GM12872 (cell line): ENCODE data around the gene ATP5F1E.

Experiments used
- TF ChIP-seq, protein P1 (sequence below): IDR thresholded peaks from 3 replicates; pipeline ENCODE4 v1.5.1; 2011; ENCODE audit warnings: low read depth, mild to moderate bottlenecking, low read length, moderate library complexity; ENCODE audit not compliant: insufficient read depth

ATP5F1E gene

DNA sequence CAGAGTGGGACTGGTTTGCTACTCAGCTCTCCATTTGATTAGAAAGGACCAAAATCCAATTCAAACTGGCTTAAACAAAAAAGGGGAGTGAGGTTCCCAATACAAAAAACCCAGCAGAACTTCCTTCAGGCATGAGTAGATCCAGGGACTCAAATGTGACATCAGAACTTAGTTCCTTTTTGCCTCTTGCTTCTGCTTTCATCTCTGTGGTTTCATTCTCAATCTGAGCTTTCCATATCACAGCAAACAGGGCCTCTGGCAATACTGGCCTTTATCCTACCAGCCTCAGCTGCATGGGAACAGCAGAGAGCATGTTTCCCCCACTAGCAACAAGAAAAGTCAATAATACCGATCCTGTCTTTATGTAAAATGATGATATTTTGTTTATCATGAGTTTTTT is 39.1 kb upstream of the ATP5F1E start:
- TF ChIP-seq, protein P1, sequence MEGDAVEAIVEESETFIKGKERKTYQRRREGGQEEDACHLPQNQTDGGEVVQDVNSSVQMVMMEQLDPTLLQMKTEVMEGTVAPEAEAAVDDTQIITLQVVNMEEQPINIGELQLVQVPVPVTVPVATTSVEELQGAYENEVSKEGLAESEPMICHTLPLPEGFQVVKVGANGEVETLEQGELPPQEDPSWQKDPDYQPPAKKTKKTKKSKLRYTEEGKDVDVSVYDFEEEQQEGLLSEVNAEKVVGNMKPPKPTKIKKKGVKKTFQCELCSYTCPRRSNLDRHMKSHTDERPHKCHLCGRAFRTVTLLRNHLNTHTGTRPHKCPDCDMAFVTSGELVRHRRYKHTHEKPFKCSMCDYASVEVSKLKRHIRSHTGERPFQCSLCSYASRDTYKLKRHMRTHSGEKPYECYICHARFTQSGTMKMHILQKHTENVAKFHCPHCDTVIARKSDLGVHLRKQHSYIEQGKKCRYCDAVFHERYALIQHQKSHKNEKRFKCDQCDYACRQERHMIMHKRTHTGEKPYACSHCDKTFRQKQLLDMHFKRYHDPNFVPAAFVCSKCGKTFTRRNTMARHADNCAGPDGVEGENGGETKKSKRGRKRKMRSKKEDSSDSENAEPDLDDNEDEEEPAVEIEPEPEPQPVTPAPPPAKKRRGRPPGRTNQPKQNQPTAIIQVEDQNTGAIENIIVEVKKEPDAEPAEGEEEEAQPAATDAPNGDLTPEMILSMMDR = no peak

DNA sequence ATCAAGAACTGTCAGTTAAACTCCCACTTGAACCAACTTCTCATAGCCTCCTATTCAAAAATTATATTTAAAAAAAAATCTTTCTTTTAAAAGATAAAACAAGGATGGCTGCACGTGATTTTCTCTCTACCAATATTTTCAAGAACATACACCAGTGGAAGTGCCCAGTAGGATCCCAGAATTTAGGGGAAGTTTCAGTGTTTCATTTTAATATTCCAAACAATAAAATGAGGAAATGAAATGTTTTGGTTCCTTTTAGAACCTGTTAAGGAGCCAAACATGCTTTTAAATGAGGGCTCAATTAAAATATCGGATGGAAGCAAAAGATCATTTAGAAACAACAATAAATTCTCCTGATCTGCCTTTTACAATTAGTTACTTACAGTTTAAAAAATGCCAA is 36.9 kb upstream of the ATP5F1E start:
- TF ChIP-seq, protein P1 = no peak

DNA sequence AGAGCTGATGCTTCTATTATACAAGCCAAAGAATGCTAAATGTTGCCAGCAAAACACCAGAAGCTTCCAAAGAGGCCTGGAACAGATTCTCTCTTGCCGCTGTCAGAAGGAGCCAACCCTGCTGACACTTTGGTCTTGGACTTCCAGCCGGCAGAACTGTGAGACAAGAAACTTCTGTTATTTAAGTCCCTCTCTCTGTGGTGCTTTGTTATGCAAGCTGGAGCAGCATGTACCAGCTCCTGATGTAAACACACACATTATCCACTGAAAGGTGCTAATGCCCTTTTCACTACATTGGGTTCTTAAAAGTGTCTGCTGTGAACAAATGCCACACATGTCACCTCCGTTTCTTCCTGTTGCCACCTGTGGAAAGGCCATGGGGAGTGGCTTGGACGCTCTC is 36.4 kb upstream of the ATP5F1E start:
- TF ChIP-seq, protein P1 = no peak

DNA sequence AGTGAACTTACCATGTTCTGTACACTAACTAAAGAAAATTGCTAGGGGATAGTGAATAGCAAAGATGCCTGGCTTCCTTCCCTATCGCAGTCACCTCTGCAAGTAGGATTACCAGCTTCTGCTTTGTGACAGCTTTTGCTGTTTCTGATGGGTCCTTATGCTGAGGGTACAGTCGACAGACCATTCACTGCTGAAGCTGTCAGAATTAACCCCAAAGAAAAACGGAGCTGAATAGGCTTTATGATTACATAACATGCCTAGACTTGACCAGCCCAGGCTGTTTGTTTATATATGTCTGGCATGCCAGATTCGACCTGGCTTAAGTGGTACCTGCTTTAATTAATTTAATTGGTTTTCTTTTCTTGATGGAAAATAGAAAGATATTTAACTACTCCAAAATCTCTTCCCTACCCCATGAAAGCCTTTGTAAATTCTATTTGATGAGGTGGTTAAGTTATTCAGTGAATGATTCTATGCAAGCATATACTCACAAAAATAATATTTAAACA is 32.1 kb upstream of the ATP5F1E start:
- TF ChIP-seq, protein P1 = no peak

DNA sequence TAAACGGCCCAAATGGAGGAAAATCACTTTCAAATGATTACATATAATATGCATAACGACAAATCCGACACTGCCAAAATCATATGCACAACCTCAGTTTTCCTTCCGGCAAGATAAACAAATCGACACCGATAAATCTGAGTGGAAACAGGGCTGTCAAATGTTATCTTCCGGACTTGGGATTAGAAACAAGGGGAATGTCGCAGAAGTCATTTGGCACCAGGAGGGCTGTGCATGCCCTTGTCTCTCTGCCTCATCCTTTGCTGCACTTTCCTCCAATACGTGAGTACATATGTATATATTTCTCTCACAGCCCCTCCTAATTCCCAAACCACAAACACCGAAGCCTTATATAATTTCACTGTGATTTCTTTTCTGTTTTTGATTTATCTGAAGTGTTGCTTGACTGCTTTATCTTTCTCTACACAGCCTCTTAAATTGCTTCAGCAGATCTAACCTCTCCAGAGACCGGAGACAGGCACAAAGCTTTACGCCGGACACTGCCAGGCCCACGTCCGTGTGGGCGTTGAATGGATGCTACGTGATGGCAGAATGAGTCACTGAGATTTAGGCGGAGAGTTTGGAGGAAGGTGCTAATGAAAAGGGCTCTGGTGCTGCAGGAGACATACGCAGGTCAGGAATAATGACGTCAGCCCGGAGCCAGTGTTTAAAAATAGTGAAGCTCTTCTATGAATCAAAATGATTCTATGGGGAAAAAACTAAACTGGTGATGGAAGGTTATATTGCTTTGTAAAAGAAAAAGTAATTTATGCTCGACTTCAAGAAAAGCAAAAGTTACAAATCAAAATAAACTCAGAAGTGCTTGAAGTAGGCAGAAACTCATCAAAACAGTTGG is 31.5 kb upstream of the ATP5F1E start:
- TF ChIP-seq, protein P1 = no peak

DNA sequence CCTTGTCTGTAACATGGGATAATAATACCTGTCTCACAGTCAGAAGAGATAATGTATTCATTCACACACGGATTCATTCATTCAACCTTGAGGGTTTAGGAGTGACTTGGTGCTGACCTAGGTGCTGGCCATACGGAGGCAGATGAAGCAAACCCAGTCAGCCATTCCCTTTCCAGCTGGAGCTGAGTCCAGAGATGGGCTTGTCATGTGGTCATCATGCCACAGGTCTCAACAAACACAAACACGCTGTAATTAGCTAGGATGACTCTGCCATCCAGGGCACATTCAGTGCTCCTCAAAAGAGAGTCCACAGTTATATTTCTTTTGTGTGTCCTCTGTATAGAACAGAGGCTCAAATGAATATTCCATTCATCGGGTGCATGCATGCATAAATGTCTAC is 29.9 kb upstream of the ATP5F1E start:
- TF ChIP-seq, protein P1 = no peak

DNA sequence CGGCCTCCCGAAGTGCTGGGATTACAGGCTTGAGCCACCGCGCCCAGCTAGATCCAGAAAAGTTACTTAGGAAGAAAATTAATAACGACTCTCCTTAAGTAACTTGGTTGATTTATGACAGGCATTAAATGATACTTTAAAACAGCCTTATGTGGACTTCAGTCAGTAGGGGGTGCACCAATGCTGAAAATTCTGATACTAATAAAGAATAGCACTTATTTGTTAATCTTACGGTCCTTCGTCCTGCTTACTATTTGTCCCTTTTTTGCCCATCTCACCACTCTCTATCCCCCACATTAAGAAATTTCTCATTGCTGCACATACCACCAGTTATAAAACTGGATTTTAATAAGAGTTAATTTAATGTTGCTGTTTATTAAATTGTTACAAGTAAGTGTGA is 23.2 kb upstream of the ATP5F1E start:
- TF ChIP-seq, protein P1 = peak; percentile 39; the same call in 1 of the 3 replicates
